IPS-18c (cell line): Measurements from ENCODE around the gene DOCK8.

ENCODE experiments used
- H3K4me3 ChIP-seq: 2 replicates; pipeline ENCODE4 v1.7.0; 2013; ENCODE audit warnings: low read depth, mild to moderate bottlenecking, low read length, moderate library complexity; ENCODE audit not compliant: insufficient read depth
- H3K9me3 ChIP-seq: one replicate; pipeline ENCODE4 v1.6.1; 2013; ENCODE audit warnings: mild to moderate bottlenecking, low read length, moderate library complexity; ENCODE audit not compliant: control insufficient read depth, insufficient read depth

DOCK8 gene

GRCh38 chr9:253539-253938 is 38.9 kb downstream of the DOCK8 start:
- no peak overlapping the region for H3K4me3 ChIP-seq

GRCh38 chr9:254516-254915 is 39.9 kb downstream of the DOCK8 start:
- no peaks in the 10 kb centered on the region for H3K9me3 ChIP-seq
- H3K4me3 ChIP-seq, result no peak overlapping the region

More at GRCh38 chr9:253539-253938, 38.9 kb downstream of the DOCK8 start:
- no peaks in the 10 kb centered on the region for H3K9me3 ChIP-seq

GRCh38 chr9:257957-258356 is 43.3 kb downstream of the DOCK8 start:
- Histone ChIP-seq H3K4me3 (no peak overlapping the region), H3K9me3 (no peaks in the 10 kb centered on the region)

- H3K4me3 ChIP-seq, result no peak overlapping the region
- no peaks in the 10 kb centered on the region for H3K9me3 ChIP-seq
These were observed 45.0 kb downstream of the DOCK8 start for GRCh38 chr9:259405-260404.

- Histone ChIP-seq H3K4me3 (no peak overlapping the region), H3K9me3 (no peaks in the 10 kb centered on the region)
These were observed 49.6 kb downstream of the DOCK8 start for GRCh38 chr9:264231-264630.

GRCh38 chr9:265209-265870 is 50.7 kb downstream of the DOCK8 start:
- no peaks in the 10 kb centered on the region for H3K9me3 ChIP-seq
- H3K4me3 ChIP-seq, result no peak overlapping the region

GRCh38 chr9:266228-266627 is 51.6 kb downstream of the DOCK8 start:
- Histone ChIP-seq H3K9me3 (no peaks in the 10 kb centered on the region), H3K4me3 (no peak overlapping the region)

- Histone ChIP-seq H3K9me3 (no peaks in the 10 kb centered on the region), H3K4me3 (no peak overlapping the region)
These were observed 54.0 kb downstream of the DOCK8 start for GRCh38 chr9:268616-269015.

- Histone ChIP-seq H3K4me3 (no peak overlapping the region), H3K9me3 (no peaks in the 10 kb centered on the region)
These were observed 54.5 kb downstream of the DOCK8 start for GRCh38 chr9:269081-269711.

GRCh38 chr9:270657-271237 is 56.1 kb downstream of the DOCK8 start:
- Histone ChIP-seq H3K9me3 (no peaks in the 10 kb centered on the region), H3K4me3 (no peak overlapping the region)

GRCh38 chr9:272251-273213 is 57.9 kb downstream of the DOCK8 start:
- Histone ChIP-seq H3K4me3 (no peak overlapping the region), H3K9me3 (no peaks in the 10 kb centered on the region)

- Histone ChIP-seq H3K9me3 (no peaks in the 10 kb centered on the region), H3K4me3 (no peak overlapping the region)
These were observed 59.7 kb downstream of the DOCK8 start for GRCh38 chr9:274406-274805.

GRCh38 chr9:277601-278295 is 63.1 kb downstream of the DOCK8 start:
- H3K9me3 ChIP-seq, result no peaks in the 10 kb centered on the region

GRCh38 chr9:278651-279050 is 64.0 kb downstream of the DOCK8 start:
- H3K4me3 ChIP-seq, result no peak overlapping the region
- no peaks in the 10 kb centered on the region for H3K9me3 ChIP-seq

More at GRCh38 chr9:277601-278295, 63.1 kb downstream of the DOCK8 start:
- H3K4me3 ChIP-seq, result no peak overlapping the region

- Histone ChIP-seq H3K4me3 (no peak overlapping the region), H3K9me3 (no peaks in the 10 kb centered on the region)
These were observed 65.0 kb downstream of the DOCK8 start for GRCh38 chr9:279674-280073.
